Measurements from ENCODE around the gene SPIRE2.

SPIRE2 gene

GRCh38 chr16:89912143-89912542, 83.9 kb downstream of the SPIRE2 start:
- TF ChIP-seq, protein P1, sequence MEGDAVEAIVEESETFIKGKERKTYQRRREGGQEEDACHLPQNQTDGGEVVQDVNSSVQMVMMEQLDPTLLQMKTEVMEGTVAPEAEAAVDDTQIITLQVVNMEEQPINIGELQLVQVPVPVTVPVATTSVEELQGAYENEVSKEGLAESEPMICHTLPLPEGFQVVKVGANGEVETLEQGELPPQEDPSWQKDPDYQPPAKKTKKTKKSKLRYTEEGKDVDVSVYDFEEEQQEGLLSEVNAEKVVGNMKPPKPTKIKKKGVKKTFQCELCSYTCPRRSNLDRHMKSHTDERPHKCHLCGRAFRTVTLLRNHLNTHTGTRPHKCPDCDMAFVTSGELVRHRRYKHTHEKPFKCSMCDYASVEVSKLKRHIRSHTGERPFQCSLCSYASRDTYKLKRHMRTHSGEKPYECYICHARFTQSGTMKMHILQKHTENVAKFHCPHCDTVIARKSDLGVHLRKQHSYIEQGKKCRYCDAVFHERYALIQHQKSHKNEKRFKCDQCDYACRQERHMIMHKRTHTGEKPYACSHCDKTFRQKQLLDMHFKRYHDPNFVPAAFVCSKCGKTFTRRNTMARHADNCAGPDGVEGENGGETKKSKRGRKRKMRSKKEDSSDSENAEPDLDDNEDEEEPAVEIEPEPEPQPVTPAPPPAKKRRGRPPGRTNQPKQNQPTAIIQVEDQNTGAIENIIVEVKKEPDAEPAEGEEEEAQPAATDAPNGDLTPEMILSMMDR (IDR thresholded peaks at IDR 0.05) = no peak

GRCh38 chr16:89912627-89913026, 84.4 kb downstream of the SPIRE2 start:
- TF ChIP-seq, protein P1 (IDR thresholded peaks at IDR 0.05) = no peak

DNA sequence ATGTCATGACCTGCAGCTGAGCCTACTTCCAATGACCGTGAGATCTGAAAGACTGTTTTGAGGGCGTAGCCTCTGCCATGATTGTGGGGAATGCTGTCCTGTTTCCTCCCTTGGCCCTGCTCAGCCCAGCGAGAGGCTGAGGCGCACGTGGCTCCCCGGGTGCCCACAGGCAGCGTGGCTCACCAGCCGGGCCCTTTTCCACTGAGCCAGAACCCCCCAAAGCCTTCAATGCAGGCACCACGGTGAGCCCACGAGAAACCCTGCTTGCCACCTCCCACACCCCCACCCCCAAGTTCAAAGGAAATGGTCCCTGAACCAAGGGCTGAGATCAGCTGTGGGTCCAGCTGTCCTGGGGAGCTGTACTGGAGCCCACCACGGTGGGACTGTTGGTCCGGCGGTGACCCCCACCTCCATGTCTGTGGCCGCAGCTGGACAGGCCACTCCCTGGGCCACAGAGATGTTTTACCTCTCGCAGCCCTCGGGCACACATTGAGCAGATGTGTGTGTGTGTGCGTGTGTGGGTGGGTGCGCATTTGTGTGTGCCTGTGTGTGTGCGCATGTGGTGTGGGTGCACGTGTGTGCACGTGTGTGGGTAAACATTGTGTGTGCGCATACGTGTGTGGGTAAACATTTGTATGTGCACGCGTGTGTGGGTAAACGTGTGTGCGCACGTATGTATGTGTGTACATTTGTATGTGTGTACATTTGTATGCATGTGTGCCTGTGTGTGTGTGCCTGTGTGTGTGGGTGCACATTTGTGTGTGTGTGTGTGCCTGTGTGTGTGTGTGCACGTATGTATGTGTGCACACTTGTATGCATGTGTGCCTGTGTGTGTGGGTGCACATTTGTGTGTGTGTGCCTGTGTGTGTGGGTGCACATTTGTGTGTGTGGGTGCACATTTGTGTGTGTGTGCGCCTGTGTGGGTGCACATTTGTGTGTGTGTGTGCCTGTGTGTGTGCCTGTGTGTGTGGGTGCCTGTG, 85.4 kb downstream of the SPIRE2 start:
- TF ChIP-seq, protein P1 (IDR thresholded peaks at IDR 0.05) = no peak

- TF ChIP-seq, protein P1 (IDR thresholded peaks at IDR 0.05) = no peak
Measured at GRCh38 chr16:89915303-89916232, 87.3 kb downstream of the SPIRE2 start.

GRCh38 chr16:89917773-89918452, 89.6 kb downstream of the SPIRE2 start:
- TF ChIP-seq, protein P1 (IDR thresholded peaks at IDR 0.05) = no peak

GRCh38 chr16:89918453-89919347, 90.4 kb downstream of the SPIRE2 start, which contains the start of gene MC1R:
Gene MC1R (plus strand): TSS chr16:89918862. CDS start chr16:89919259, 397 bp downstream.
- TF ChIP-seq, protein P1 (IDR thresholded peaks at IDR 0.05) = no peak

Measured in LNCAP (cell line).